K562 treated with DMSO at 1 percent for 12 hours (cell line): ENCODE results near the gene ZNF746. TPM values are rescaled to one million over a fixed set of nuclear protein-coding genes. Genes with fewer than 3 reads are reported as not detected.

Experiments used
- total RNA-seq: library from RNA; unstranded; fragments of 300-600 nt; gene quantifications from 2 replicates; pipeline ENCODE4 v1.2.3, GENCODE V29; 2022; ENCODE audit not compliant: insufficient read depth

Gene ZNF746
- 20.5 and 35.8 TPM in 2 replicates for total RNA-seq

GRCh38 chr7:149497467-149498261 lies at the start of gene ZNF746:
Gene ZNF746 (minus strand): TSS chr7:149497809. CDS start chr7:149497536, 273 bp downstream.

GRCh38 chr7:149460493-149461277 lies 36.9 kb downstream of the ZNF746 start, which contains the start of gene ZNF777:
Gene ZNF777 (minus strand): TSS chr7:149461062. CDS start chr7:149456022, 5,040 bp downstream.

Other genes with a start within 250 kb of the ZNF746 start
- 2.1 and 2.7 TPM in 2 replicates for gene ZNF783, start 235.6 kb downstream of the ZNF746 start, total RNA-seq
- 11.4 and 17.8 TPM in 2 replicates for gene ZNF777, start 36.7 kb downstream of the ZNF746 start, total RNA-seq